ENCODE data around the gene PXDN.

DNA sequence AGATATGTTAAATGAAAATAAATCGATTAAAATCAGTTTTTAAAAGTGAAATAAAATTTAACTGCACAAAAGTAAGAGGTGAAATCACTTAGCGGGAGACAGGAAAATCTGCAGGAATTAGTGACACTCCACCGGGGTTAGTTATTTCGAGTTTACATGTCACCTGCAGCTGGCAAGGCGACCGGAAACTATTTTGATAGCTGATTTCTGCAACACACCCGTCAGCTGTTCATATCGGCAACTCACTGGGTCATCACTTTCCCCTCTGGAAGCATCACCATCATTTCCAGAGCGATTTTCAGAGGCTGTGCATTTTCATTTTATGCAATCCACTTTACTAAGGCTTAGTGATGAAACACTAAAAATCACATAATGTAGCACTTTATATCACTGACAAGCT is 52.9 kb downstream of the PXDN start:
- TF ChIP-seq MTA3 (CRISPR knock-in tag; IDR thresholded peaks at IDR 0.05) (no peak), STAT6 (CRISPR knock-in tag; IDR thresholded peaks at IDR 0.05; ENCODE audit: borderline replicate concordance) (no peak), FOXM1 (CRISPR knock-in tag; IDR thresholded peaks at IDR 0.05) (no peak), AGO1 (IDR thresholded peaks at IDR 0.05; ENCODE audit: low read depth, low read length, poor library complexity, severe bottlenecking) (no peak)
